PC-3 (cell line): ENCODE data around the gene TNNC1. TPM values are rescaled to one million over a fixed set of nuclear protein-coding genes. Genes with fewer than 3 reads are reported as not detected.

Source experiments
- ATAC-seq: fragments of 200-7000 bp; cut with Tn5 transposase; 2 replicates; pipeline ENCODE4 v1.9.1; 2020; ENCODE audit warnings: mild to moderate bottlenecking, moderate library complexity
- BruUV-seq: library from RNA; stranded (reverse); fragments of 400-500 nt; replicated peaks from 2 replicates; lab custom pipeline; 2021; lab: Mats Ljungman, UMichigan
- CTCF ChIA-PET: fragments of 300-600 bp; sonication (Branson Sonifier 250); formaldehyde crosslinking; loops from one replicate; lab custom pipeline; 2022; ENCODE audit warnings: antibody characterized with exemption; lab: Charles Lee
- POLR2A ChIA-PET: fragments of 300-600 bp; sonication (Branson Sonifier 250); formaldehyde crosslinking; loops from one replicate; lab custom pipeline; 2022; ENCODE audit warnings: antibody characterized with exemption; ENCODE audit not compliant: unreplicated experiment; lab: Charles Lee
- DNase-seq: peaks from one replicate; pipeline ENCODE4 v3.0.0-alpha.2; 2015
- H2AFZ ChIP-seq: fragments of 300-600 bp; sonication (generic); 2 replicates; pipeline ENCODE4 v1.6.0; 2016; ENCODE audit warnings: antibody characterized with exemption, low read length
- H3F3A ChIP-seq: fragments of 300-600 bp; sonication (generic); one replicate; pipeline ENCODE4 v1.6.0; 2017; ENCODE audit warnings: antibody characterized with exemption, low read length, control low read depth, mild to moderate bottlenecking; ENCODE audit not compliant: unreplicated experiment
- H3K27ac ChIP-seq: fragments of 300-600 bp; sonication (generic); 2 replicates; pipeline ENCODE4 v1.5.1; 2016; ENCODE audit warnings: mild to moderate bottlenecking, low read length
- H3K27me3 ChIP-seq: fragments of 300-600 bp; sonication (generic); 2 replicates; pipeline ENCODE4 v1.6.1; 2016; ENCODE audit warnings: low read length, mixed read lengths
- H3K36me3 ChIP-seq: fragments of 300-600 bp; sonication (generic); 2 replicates; pipeline ENCODE4 v1.6.1; 2016; ENCODE audit warnings: low read depth, mixed run types, low read length, mixed read lengths
- H3K4me1 ChIP-seq: fragments of 300-600 bp; sonication (generic); 2 replicates; pipeline ENCODE4 v1.5.1; 2016; ENCODE audit warnings: low read length; ENCODE audit not compliant: insufficient read depth
- H3K4me2 ChIP-seq: fragments of 300-600 bp; sonication (generic); 2 replicates; pipeline ENCODE4 v1.6.0; 2016; ENCODE audit warnings: low read length
- H3K4me3 ChIP-seq: fragments of 300-600 bp; sonication (generic); 2 replicates; pipeline ENCODE4 v1.5.1; 2016; ENCODE audit warnings: mild to moderate bottlenecking, low read length, mixed read lengths
- H3K79me2 ChIP-seq: fragments of 300-600 bp; sonication (generic); 2 replicates; pipeline ENCODE4 v1.6.1; 2017; ENCODE audit warnings: low read length, mixed read lengths
- H3K9ac ChIP-seq: fragments of 300-600 bp; sonication (generic); 2 replicates; pipeline ENCODE4 v1.6.0; 2016; ENCODE audit warnings: mild to moderate bottlenecking, low read length
- H3K9me2 ChIP-seq: fragments of 300-600 bp; sonication (generic); replicated peaks from 2 replicates; pipeline ENCODE4 v1.6.1; 2016; ENCODE audit warnings: mixed run types, low read length, mixed read lengths
- H3K9me3 ChIP-seq: fragments of 300-600 bp; sonication (generic); 2 replicates; pipeline ENCODE4 v1.6.1; 2016; ENCODE audit warnings: low read length, mixed read lengths
- H4K20me1 ChIP-seq: fragments of 300-600 bp; sonication (generic); 2 replicates; pipeline ENCODE4 v1.6.1; 2016; ENCODE audit warnings: low read length, mixed read lengths
- EZH2 ChIP-seq: fragments of 300-600 bp; sonication (generic); IDR thresholded peaks from one replicate; pipeline ENCODE4 v1.6.1; 2017; ENCODE audit warnings: antibody characterized with exemption, mild to moderate bottlenecking, low read length; ENCODE audit not compliant: unreplicated experiment
- EZH2phosphoT487 ChIP-seq: fragments of 300-600 bp; sonication (generic); IDR thresholded peaks from 2 replicates; pipeline ENCODE4 v1.6.1; 2018; ENCODE audit warnings: mild to moderate bottlenecking, antibody characterized with exemption, low read length, borderline replicate concordance
- intact Hi-C: fragments of 100-400 bp; cut with micrococcal nuclease; formaldehyde crosslinking; loops from 2 replicates; pipeline ENCODE4 v1.9.0; 2023
- total RNA-seq: library from RNA; depleted of rRNA; stranded (reverse); fragments of >200 nt; gene quantifications from 2 replicates; pipeline ENCODE4 v1.2.3, GENCODE V29; 2014
- TF ChIP-seq, protein P1 (sequence below): fragments of 300-600 bp; sonication (generic); conservative IDR thresholded peaks from 2 replicates; pipeline ENCODE4 v1.5.1; 2017; ENCODE audit warnings: antibody characterized with exemption, low read depth, mild to moderate bottlenecking, low read length

Gene TNNC1
- total RNA-seq, 1 experiment from 2014 or later: 4.9 TPM

- Histone ChIP-seq H3K4me2 (no peak overlapping the region), H4K20me1 (no peaks in the 10 kb centered on the region), H3F3A (no peaks in the 10 kb centered on the region), H3K9ac (no peak overlapping the region), H3K4me3 (no peak overlapping the region), H3K27ac (no peak overlapping the region), H3K36me3 (peaks cover 70% of the 10 kb centered on the region), H3K9me2 (no peaks in the 10 kb centered on the region), H3K9me3 (no peaks in the 10 kb centered on the region), H2AFZ (no peak overlapping the region), H3K79me2 (no peaks in the 10 kb centered on the region), H3K27me3 (no peaks in the 10 kb centered on the region), H3K4me1 (no peaks in the 10 kb centered on the region)
- ChIA-PET POLR2A (no interaction called here), CTCF (no interaction called here)
- intact Hi-C loops: no loop called here
- no TSS peak for BruUV-seq
- DNase-seq (no peak), ATAC-seq (no peak)
- TF ChIP-seq, protein P1, sequence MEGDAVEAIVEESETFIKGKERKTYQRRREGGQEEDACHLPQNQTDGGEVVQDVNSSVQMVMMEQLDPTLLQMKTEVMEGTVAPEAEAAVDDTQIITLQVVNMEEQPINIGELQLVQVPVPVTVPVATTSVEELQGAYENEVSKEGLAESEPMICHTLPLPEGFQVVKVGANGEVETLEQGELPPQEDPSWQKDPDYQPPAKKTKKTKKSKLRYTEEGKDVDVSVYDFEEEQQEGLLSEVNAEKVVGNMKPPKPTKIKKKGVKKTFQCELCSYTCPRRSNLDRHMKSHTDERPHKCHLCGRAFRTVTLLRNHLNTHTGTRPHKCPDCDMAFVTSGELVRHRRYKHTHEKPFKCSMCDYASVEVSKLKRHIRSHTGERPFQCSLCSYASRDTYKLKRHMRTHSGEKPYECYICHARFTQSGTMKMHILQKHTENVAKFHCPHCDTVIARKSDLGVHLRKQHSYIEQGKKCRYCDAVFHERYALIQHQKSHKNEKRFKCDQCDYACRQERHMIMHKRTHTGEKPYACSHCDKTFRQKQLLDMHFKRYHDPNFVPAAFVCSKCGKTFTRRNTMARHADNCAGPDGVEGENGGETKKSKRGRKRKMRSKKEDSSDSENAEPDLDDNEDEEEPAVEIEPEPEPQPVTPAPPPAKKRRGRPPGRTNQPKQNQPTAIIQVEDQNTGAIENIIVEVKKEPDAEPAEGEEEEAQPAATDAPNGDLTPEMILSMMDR: no peak
- TF ChIP-seq EZH2: no peak
Observed at GRCh38 chr3:52479037-52479876, 25.4 kb upstream of the TNNC1 start.

DNA sequence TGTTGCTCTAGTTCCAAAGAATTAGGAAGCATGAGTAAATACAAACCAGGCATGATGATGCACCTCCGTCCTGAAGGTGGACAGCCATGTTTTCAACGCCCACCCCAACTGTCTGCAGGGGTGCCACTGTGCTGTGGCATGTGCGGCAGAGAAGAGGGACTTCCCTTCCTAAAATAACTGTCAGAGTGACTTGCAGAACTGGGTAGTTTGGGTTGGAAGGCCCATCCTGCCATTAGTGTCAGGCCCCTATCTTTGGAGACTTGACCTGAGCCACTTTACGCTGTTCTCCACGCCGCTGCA lies 23.9 kb upstream of the TNNC1 start:
- Histone ChIP-seq H3K79me2 (no peaks in the 10 kb centered on the region), H3K9me3 (no peaks in the 10 kb centered on the region), H4K20me1 (no peaks in the 10 kb centered on the region), H3K4me2 (no peak overlapping the region), H3K4me3 (no peak overlapping the region), H3K9me2 (no peaks in the 10 kb centered on the region), H3F3A (no peaks in the 10 kb centered on the region), H3K4me1 (no peaks in the 10 kb centered on the region), H3K36me3 (peaks cover 81% of the 10 kb centered on the region), H3K27me3 (no peaks in the 10 kb centered on the region), H3K27ac (no peak overlapping the region), H3K9ac (no peak overlapping the region), H2AFZ (no peak overlapping the region)
- intact Hi-C loops: no loop called here
- CTCF ChIA-PET: no interaction called here
- DNase-seq: no peak
- POLR2A ChIA-PET: no interaction called here
- no peak for TF ChIP-seq EZH2phosphoT487
- TF ChIP-seq, protein P1: no peak
- no peak for TF ChIP-seq EZH2
- BruUV-seq: no TSS peak
- ATAC-seq: no peak

DNA sequence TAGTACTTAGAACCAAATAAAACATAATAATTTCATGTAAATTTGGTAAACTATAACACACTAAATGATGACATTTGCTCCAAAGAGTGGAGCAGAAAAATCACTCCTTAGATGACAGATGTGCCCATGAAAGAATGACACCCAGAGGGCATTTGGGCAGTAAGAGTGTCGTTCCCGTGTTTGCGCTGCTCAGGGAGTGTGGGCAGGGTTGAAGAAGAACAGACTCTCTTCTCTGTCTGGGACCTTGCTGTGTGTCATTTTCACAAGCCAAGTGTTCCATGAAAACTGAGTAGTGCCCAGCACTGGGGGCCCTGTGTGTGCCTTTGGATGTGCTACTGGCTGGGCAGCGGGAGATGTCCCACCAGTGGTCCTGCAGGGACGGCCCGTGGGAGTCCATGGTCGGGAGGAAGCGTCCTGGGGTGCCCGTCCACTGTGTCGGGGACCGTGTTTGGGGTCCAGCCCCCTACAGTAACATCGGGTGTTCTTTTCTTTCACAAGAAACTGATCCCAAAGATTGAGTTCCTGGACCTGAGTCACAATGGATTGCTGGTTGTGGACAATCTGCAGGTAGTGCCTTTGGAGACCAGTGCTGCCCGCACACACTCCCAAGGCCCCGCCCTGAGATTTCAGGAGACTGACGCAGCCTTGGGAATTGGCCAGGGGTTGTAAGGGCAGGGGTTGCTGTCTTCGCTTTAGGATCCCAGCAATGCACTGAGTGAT lies 23.4 kb upstream of the TNNC1 start:
- intact Hi-C loops: no loop called here
- H3K27ac ChIP-seq: no peak overlapping the region
- DNase-seq: no peak
- no peak for ATAC-seq
- no TSS peak for BruUV-seq
- H3K4me1 ChIP-seq: no peaks in the 10 kb centered on the region
- no peaks in the 10 kb centered on the region for H3K79me2 ChIP-seq
- no peaks in the 10 kb centered on the region; the same call in 1 of the 2 replicates for H4K20me1 ChIP-seq
- POLR2A ChIA-PET: no interaction called here
- CTCF ChIA-PET: no interaction called here
- H3K9ac ChIP-seq: no peak overlapping the region
- no peaks in the 10 kb centered on the region for H3K9me2 ChIP-seq
- no peaks in the 10 kb centered on the region for H3F3A ChIP-seq
- no peak for TF ChIP-seq EZH2phosphoT487
- TF ChIP-seq, protein P1: no peak
- TF ChIP-seq EZH2: no peak
- H3K9me3 ChIP-seq: no peaks in the 10 kb centered on the region
- no peak overlapping the region for H2AFZ ChIP-seq
- no peak overlapping the region for H3K4me2 ChIP-seq
- no peak overlapping the region for H3K4me3 ChIP-seq
- no peaks in the 10 kb centered on the region for H3K27me3 ChIP-seq
- peaks cover 81% of the 10 kb centered on the region for H3K36me3 ChIP-seq
